Panc1 (cell line): ENCODE data around the gene SPRY1.

ENCODE experiments used
- POLR2AphosphoS5 ChIP-seq: IDR thresholded peaks from 2 replicates; pipeline ENCODE4 v1.6.1; 2012; ENCODE audit warnings: mild to moderate bottlenecking, low read depth, low read length, moderate library complexity
- SIN3A ChIP-seq: IDR thresholded peaks from 2 replicates; pipeline ENCODE4 v1.6.1; 2012; ENCODE audit warnings: low read depth, mild to moderate bottlenecking, low read length, moderate library complexity, borderline replicate concordance; ENCODE audit not compliant: insufficient read depth
- TCF7L2 ChIP-seq: IDR thresholded peaks from 2 replicates; pipeline ENCODE4 v1.6.1; 2011; ENCODE audit warnings: mild to moderate bottlenecking, low read depth, low read length, inconsistent platforms
- TF ChIP-seq, protein P1 (sequence below): fragments of 450-650 bp; IDR thresholded peaks from 2 replicates; pipeline ENCODE4 v1.5.1; 2017; ENCODE audit warnings: mild to moderate bottlenecking
- TF ChIP-seq, protein P2 (sequence below), 2 experiments: IDR thresholded peaks; 2 replicates each; pipeline ENCODE4 v1.6.1; 2011 to 2012; ENCODE audit warnings: low read depth in 2 of 2, control low read depth in 1 of 2, low read length in 1 of 2, mild to moderate bottlenecking in 1 of 2, moderate library complexity in 1 of 2; ENCODE audit not compliant: insufficient read depth in 1 of 2

DNA sequence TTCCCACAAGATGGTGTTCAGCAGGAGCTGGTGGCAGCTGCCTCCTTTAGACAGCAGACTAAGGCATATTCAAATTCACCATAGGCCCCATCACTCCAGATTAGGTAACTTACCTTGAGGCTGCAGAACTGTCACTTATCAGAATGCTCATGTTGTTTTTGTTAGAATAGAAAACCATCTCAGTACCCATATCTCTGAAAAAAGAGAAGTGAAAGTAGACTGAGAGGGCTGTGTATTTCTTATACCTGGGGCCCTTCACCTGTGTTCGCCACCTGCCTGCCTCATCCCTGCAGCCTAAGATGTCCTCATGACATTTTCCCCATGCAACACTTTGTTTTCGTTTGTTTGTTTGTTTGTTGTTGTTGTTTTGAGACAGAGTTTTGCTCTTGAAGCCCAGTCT is 32.9 kb upstream of the SPRY1 start:
- TF ChIP-seq, protein P1, sequence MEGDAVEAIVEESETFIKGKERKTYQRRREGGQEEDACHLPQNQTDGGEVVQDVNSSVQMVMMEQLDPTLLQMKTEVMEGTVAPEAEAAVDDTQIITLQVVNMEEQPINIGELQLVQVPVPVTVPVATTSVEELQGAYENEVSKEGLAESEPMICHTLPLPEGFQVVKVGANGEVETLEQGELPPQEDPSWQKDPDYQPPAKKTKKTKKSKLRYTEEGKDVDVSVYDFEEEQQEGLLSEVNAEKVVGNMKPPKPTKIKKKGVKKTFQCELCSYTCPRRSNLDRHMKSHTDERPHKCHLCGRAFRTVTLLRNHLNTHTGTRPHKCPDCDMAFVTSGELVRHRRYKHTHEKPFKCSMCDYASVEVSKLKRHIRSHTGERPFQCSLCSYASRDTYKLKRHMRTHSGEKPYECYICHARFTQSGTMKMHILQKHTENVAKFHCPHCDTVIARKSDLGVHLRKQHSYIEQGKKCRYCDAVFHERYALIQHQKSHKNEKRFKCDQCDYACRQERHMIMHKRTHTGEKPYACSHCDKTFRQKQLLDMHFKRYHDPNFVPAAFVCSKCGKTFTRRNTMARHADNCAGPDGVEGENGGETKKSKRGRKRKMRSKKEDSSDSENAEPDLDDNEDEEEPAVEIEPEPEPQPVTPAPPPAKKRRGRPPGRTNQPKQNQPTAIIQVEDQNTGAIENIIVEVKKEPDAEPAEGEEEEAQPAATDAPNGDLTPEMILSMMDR: no peak
- TF ChIP-seq POLR2AphosphoS5 (no peak), SIN3A (no peak), TCF7L2 (no peak)
- TF ChIP-seq, protein P2, sequence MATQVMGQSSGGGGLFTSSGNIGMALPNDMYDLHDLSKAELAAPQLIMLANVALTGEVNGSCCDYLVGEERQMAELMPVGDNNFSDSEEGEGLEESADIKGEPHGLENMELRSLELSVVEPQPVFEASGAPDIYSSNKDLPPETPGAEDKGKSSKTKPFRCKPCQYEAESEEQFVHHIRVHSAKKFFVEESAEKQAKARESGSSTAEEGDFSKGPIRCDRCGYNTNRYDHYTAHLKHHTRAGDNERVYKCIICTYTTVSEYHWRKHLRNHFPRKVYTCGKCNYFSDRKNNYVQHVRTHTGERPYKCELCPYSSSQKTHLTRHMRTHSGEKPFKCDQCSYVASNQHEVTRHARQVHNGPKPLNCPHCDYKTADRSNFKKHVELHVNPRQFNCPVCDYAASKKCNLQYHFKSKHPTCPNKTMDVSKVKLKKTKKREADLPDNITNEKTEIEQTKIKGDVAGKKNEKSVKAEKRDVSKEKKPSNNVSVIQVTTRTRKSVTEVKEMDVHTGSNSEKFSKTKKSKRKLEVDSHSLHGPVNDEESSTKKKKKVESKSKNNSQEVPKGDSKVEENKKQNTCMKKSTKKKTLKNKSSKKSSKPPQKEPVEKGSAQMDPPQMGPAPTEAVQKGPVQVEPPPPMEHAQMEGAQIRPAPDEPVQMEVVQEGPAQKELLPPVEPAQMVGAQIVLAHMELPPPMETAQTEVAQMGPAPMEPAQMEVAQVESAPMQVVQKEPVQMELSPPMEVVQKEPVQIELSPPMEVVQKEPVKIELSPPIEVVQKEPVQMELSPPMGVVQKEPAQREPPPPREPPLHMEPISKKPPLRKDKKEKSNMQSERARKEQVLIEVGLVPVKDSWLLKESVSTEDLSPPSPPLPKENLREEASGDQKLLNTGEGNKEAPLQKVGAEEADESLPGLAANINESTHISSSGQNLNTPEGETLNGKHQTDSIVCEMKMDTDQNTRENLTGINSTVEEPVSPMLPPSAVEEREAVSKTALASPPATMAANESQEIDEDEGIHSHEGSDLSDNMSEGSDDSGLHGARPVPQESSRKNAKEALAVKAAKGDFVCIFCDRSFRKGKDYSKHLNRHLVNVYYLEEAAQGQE (IDR thresholded peaks at IDR 0.05; ENCODE audit: insufficient read depth in 1 of 2, low read depth in 2 of 2, low read length in 1 of 2): no peak
